ENCODE measurements around the gene FKTN.
"Not testable (repeated sequence)": the region's sequence is repeated elsewhere in the genome, so short reads cannot be mapped to it uniquely, and the experiment has no call there.

Gene FKTN

GRCh38 chr9:105557804-105558610 lies at the start of gene FKTN:
Gene FKTN, plus strand, starts transcription at chr9:105558131. Its CDS starts 16,902 bp downstream, at chr9:105575033.
- peak; percentile 83 for DNase-seq

DNA sequence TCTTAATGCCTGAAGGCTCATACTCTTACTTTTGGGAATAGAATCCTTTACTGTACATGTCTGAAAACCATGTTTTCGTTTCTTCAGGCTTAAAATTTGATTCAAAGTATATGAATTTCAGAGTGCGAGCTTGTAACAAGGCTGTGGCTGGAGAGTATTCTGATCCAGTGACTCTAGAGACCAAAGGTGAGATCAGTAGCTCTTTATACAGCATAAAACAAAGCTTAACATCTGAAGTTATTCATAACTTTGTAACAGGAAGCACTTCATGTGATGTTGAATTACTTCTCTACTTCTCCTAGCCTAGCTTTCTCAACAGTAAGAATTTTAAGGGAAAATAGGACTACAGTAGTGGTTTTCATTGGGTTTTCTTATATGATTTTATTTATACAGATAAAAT lies 49.4 kb upstream of the FKTN start:
- no peak for DNase-seq

- DNase-seq, result no peak
Measured at GRCh38 chr9:105510024-105510423, 47.9 kb upstream of the FKTN start.

DNA sequence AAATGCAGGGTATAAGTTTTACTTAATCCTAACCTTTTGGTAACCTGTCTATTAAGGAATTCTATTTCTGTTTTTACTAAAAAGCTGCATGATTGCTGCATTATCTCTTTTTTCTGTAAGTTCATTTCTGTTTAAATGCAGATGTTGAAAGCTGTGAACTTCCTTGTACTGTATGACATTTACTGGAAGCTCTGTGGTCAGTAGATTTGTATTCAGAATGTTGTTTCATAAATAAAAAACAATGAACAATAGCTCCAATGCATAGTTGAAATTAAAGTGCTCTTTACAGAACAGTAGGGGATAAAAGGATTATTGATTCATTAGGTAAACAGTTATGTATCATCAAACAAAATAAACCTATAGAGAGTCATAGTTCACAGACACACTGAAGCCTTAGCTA lies 46.5 kb upstream of the FKTN start:
- DNase-seq, result no peak

- no peak for DNase-seq
Measured at GRCh38 chr9:105515811-105516413, 42.0 kb upstream of the FKTN start.

DNA sequence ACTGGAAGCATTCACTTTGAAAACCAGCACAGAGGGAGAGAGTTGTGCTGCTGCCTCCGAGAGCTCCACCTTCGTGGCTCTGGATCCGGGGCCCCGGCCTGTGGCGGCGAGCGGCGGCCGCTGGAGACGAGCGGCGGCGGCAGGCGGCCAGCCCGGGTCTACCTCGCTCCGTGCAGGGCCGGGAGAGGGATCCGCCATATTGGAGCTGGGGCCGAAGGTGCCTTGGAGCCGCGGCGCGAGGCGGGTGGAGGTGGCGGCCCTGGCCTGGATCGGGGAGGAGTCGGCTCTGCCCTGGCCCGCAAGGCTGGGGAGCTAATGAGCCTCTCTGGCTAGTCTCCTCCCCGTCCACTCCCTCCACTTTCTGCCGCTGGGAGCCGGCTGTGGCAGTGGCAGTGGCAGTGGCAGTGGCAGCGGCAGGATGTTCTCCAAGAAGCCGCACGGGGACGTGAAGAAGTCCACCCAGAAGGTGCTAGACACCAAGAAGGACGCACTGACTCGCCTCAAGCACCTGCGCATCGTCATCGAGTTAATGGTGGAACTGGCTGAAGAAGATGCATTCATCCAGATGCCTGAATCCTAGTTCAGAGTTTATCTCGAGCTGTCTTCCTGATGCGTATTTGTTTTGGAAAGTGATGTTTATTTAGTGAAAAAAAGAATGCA lies 38.1 kb upstream of the FKTN start:
- not testable (repeated sequence) for DNase-seq

DNA sequence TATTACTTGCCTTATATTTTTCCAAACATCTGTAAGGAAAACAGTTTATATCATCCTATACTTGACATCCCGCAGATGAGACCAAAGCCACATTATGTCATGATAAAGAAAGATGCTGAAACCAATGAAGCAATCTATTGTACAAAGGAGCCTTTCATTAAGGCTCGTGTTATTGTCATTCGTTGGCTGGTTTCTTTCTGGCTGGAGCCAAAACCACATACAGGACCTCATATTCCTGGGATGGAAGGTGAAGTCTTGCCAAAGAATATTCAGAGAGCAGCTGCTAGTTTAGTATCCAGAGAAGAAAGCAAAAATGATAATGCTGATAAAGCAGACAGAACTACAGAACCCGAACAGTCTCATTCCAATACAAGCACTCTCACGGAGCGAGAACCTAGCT lies 36.9 kb upstream of the FKTN start:
- DNase-seq, result not testable (repeated sequence)

GRCh38 chr9:105522618-105523385 lies 35.1 kb upstream of the FKTN start:
- DNase-seq, result not testable (repeated sequence)

- no peak for DNase-seq
Measured at GRCh38 chr9:105531530-105531929, 26.4 kb upstream of the FKTN start.

GRCh38 chr9:105535920-105536668 lies 21.8 kb upstream of the FKTN start:
- DNase-seq, result no peak

GRCh38 chr9:105539452-105539851 lies 18.5 kb upstream of the FKTN start:
- peak; percentile 25 for DNase-seq

DNA sequence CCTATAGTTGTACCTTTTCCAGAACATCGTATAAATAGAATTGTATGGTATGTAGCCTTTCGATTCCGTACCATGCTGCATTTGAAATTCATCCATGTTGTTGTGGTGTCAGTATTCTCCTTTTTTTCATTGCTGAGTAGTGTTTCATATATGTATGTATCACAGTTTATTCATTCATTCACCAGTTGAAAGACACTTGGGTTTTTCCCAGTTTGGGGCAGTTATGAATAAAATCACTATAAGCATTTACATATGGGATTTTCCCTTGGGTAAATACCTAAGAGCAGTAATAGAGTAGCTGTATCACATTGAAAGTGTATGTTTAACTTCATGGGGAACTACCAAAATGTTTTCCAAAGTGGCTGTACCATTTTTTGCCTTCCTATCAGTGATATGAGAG lies 16.1 kb upstream of the FKTN start:
- no peak for DNase-seq

DNA sequence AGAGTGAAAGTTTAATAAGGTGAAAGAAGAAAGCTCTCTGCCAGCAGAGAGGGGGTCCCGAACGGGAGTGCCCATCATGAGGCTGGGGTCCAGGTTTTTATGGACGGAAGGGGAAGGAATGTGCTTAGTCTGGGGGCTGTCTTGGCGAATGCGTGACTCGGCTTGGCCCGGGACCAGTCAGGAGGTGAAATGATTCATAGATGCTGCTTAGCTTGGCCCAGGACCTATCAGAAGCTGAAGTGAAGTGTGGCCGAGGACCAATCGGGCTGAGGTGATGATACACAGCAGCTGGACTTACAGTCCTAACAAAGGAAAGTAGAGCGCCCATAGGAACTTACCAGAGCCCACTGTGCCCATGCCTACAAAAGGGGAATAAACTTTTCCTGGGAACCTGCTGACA lies 3.9 kb upstream of the FKTN start:
- no peak for DNase-seq

DNA sequence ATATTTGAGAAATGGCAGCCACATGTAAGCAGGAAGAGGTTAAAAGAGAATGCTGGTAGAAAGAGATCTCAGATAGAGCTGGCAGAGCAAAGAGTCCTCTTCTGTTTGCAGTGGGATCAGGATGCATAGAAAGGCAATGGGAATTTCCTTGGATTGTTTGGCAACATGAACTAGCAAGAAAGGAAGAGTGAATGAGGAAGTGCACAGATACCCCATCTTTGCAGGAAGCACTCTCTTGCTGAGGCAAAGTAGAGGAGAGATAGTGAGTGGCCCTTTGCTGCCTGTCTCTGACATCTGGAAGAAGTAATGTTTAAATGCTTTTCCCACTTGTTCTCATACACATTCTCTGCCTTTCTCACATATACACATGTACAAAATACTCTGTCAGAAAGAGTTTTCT lies 14.5 kb downstream of the FKTN start:
- DNase-seq, result no peak

GRCh38 chr9:105579952-105580351 lies 22.0 kb downstream of the FKTN start:
- DNase-seq, result not testable (repeated sequence)

DNA sequence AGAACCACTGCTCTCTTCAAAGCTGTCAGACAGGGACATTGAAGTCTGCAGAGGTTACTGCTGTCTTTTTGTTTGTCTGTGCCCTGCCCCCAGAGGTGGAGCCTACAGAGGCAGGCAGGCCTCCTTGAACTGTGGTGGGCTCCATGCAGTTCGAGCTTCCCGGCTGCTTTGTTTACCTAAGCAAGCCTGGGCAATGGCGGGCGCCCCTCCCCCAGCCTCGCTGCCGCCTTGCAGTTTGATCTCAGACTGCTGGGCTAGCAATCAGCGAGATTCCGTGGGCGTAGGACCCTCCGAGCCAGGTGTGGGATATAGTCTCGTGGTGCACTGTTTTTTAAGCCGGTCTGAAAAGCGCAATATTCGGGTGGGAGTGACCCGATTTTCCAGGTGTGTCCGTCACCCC lies 23.6 kb downstream of the FKTN start:
- not testable (repeated sequence) for DNase-seq

DNA sequence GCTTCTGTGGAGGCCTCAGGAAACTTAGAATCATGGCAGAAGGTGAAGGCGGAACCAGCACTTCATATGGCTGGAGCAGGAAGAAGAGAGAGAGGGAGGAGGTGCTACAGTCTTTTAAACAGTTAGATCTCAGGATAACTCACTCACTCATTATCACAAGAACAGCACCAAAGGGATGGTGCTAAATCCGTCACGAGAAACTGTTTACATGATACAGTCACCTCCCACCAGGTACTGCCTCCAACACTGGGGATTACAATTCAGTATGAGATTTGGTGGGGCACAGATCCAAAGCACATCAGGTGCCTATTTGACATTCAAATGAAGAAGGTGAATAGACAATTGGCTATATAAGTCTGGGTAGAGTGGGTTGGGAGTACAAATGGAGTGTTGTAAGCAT lies 35.2 kb downstream of the FKTN start:
- DNase-seq, result no peak

DNA sequence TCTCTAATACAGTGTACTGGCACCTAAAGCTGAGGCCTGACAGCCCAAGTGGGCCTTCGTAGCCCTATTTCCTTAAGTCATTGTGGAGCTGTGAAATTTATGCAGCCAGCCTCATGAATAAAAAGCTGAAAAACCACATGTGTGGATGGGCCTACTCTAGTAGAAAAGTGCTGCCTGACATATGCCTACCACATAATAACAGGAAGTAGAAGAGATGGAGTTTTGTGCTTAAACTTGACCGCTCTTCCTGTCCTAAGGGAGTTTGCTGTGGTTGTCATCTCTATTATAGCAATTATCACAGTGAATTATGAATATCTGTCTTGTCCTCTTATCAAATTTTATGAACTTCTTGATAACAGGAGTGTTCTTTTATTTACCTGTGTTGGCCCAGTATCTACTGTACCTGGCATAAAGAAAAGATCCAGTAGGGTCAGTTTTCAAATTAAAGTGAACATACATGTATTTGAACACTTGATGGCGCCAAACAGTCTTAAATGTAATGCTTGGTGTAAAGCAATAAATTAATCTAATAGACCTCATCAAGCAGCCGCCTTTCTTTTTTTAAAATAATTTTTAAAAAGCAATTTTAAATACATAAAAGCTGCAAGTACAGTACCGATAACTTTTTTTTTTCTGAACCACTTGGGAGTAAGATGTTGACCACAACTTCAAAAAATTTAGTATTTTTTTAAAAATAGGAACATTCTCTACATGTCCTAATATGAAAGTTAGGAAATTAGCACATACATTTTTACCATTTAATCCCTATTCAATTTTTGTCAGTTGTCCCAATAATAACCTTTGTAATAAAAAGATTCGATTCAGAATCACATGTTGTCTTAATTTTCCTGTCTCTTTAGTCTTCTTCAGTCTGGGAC lies 51.0 kb downstream of the FKTN start:
- DNase-seq, result peak; percentile 80

DNA sequence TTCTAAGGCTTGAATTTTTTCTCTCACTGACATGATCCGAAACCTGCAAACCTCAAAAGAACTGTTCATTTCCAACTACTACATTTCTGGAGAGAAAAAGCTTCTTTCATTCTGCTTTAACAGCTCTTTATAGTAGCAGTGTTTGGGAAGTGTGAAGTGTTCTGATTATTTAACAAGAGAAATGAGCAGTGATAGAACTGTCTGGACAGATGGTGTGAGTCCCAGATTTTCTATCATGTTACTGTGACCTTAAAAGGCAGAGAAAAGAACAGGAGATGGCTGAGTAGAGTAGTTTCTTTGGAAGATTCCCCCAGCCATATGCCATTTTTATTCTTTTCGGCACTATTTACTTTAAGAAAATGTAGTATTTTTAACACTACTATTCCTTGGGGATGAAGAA lies 63.1 kb downstream of the FKTN start:
- DNase-seq, result no peak

DNA sequence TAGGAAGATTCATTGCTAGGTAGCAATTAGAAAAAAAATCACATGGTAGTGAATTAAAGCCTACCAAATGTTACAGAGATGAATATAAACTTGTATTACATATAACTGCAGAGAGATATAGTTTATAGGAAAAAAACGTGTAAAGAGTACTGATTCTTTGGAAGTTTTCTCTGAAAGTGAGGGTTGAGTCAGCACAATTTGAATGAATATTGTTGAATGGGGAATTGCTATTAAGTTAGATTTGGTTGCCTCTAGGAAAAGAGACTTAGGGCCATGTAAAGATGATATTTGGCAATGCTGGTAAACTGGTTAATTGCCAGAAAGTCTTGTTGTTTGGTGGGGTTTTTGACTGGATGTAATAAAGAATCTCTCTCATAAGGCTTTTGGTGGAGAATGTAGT lies 67.2 kb downstream of the FKTN start:
- no peak for DNase-seq

- no peak for DNase-seq
Measured at GRCh38 chr9:105632807-105633206, 74.9 kb downstream of the FKTN start.

- no peak for DNase-seq
Measured at GRCh38 chr9:105633411-105633810, 75.5 kb downstream of the FKTN start.
